ENCODE data around the gene FKBP4.

FKBP4 gene

GRCh38 chr12:2845280-2845679, 50.5 kb downstream of the FKBP4 start:
- DNase-seq (ENCODE audit: low read depth in 2 of 2) = no peak

- no peak for DNase-seq (ENCODE audit: low read depth in 2 of 2)
Observed at GRCh38 chr12:2851931-2852330, 57.2 kb downstream of the FKBP4 start.

- peak; percentile 35 to 56 for DNase-seq (ENCODE audit: low read depth in 2 of 2)
Observed at GRCh38 chr12:2853626-2854025, 58.9 kb downstream of the FKBP4 start.
